Activated CD4-positive, alpha-beta T cell treated with anti-CD3 and anti-CD28 coated beads, Interleukin-2, amount 50 U/mL, for 48 hours (primary cell): ENCODE data around the gene CERCAM.
A peak's percentile ranks its signal among the peaks of the same experiment; 100 is the strongest.

Source experiments
- DNase-seq, 2 experiments: peaks; one replicate each; pipeline ENCODE4 v3.0.0-alpha.2; 2020

CERCAM gene

GRCh38 chr9:128420651-128421481, at the start of gene CERCAM:
Gene CERCAM, plus strand, starts transcription at chr9:128420857. Its CDS starts 21 bp downstream, at chr9:128420878.
- peak; percentile 54 to 62 for DNase-seq

- DNase-seq, result no peak
Measured at GRCh38 chr9:128371630-128372117, 49.0 kb upstream of the CERCAM start.

DNA sequence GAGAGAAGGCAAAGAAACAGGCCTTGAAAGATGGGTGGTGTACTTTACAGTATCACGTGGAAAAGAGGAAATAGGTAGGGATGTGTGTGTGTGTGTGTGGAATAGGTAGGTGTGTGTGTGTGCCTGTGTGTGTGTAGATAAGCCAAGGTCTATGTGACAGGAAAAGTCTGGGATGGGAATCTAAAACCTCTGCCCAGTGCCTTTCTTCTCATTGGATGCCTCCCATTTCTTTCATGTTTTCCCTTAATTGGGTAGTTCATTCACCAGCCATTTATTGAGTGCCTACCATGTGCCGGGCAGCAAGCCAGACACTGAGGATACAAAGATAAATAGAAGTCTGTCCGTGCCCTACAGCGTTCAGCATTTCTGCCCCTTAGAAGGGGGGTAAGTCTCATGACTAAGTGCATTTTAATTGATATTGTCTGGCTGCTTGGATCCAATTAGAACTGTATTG, 48.4 kb upstream of the CERCAM start:
- DNase-seq, result no peak

DNA sequence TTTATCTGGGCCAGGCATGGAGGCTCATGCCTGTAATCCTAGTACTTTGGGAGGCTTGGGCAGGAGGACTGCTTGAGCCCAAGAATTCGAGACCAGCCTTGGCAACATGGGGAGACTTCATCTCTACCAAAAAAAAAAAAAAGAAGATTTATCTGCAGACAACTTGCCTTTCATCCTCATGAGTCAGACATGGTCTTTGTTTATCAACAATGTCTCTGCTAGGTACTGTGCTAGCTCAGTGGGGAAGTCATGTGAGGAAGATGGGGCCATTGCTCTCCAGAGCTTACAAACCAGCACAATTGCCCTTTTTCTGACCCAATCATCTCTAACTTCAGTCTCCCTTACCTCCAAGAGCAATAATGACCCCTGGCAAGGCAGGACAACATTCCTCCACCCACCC, 47.9 kb upstream of the CERCAM start:
- no peak for DNase-seq

DNA sequence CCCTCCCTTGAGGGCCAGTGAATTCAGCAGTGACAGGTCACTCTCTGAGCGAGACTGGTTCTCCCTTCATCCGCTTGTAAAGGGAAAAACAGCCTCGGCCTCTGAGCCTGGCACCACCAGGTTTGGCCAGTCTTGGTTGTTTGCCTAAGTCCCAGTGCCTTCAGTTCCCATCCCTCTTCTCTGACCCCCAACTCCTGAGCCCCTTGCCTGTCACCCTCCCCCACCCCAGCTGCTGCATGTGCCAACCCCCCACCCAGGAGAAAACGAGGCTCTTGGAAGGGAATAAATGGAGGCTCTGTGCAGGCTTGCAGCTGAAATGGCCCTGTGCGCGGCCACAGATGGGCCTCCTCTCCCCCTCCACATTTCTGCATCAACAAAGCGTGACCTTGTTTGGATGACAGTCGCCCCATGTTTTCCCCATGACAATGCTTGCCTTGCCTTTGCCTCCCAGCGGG, 46.4 kb upstream of the CERCAM start:
- no peak for DNase-seq

DNA sequence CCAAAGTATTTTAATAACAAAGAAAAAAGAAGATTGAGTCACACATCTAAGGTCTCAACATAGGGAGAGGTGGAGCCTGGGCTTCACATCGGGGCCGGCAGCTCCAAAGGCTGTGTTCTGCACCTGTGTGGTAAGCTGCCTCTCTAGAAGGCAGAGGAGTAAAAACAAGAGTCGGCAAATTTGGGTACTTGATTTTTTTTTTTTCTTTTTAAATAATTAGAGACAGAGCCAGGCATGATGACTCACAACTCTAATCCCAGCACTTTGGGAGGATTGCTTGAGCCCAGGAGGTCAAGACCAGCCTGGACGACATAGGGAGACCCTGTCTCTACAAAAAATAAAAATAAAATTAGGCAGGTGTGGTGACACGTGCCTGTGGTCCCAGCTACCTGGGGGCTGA, 44.8 kb upstream of the CERCAM start:
- DNase-seq, result no peak

DNA sequence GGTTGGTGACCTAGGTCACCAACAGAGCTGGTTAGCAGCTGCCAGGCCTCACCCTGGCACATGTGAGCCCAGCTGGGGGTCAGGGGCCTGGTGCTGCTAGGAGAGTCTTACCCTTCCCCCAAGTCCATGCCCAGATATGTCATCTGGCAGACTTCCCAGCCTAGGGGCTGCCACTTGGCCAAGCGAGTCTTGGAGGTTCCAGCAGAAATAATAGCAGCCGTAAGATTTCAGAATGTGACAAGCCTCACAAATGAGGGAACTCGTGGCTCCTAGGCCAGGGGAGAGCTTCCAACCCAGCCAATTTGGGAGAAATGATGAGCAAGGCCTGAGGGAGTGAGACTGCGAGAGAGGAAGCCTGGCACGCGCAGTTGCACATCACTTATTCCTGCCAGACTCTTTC, 38.4 kb upstream of the CERCAM start:
- DNase-seq, result no peak

DNA sequence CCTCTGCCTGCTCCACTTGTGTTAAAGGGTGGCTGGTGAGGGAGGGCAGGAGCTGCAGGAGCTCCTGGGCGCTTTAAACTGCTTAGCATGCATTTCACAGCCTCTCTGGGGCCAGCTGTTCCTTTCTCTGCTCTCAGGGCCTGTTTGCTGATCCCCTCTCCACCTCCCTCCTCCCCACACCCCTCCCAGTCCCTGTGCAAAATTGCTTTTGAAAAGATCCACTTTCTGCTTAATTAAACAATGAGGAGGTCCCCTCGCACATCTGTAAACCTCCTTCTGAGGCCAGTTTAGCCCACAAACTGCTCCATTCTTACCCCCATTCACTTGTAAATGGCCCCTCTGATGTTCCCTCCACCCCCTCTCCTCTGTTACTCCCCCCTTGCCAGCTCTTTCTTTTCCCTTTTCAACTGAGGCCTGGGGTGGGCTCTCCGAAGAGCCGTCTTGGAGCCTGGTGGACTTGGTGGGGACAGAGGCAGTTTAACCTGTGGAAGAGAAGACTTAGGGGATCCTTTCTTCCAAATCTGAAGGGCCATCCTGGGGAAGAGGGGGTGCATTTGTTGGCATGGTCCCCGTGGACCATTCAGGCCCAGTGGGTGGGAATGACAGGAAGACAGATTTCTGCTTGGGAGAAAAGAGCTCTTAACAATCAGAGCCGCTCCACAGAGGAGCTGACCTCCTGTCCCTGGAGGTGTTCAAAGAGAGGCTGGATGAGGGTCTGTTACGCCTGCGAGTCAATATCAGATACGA, 37.5 kb upstream of the CERCAM start:
- DNase-seq, result no peak

- no peak for DNase-seq
Measured at GRCh38 chr9:128383791-128384190, 36.9 kb upstream of the CERCAM start.

- no peak for DNase-seq
Measured at GRCh38 chr9:128384801-128385495, 35.7 kb upstream of the CERCAM start.

- DNase-seq, result no peak
Measured at GRCh38 chr9:128385496-128386460, 34.9 kb upstream of the CERCAM start.

DNA sequence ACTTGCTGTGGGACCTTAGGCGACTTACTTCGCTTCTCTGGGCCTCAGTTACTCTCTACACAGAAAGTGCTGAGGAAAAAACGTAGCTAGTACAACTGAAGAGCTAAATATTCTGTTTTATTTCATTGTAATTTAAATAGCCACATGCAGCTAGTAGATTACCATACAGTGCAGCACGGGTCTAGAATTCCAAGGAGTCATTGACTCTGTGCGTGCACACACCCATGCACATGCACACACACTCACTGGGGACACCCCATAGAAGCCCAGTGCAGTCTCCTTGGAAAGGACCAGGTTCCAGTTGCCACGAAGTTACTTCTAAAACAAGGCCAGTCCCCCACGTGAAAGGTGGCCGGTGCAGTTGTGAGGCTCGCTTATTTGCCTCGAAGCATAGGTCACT, 32.5 kb upstream of the CERCAM start:
- DNase-seq, result no peak

- no peak for DNase-seq
Measured at GRCh38 chr9:128389395-128390149, 31.1 kb upstream of the CERCAM start.

DNA sequence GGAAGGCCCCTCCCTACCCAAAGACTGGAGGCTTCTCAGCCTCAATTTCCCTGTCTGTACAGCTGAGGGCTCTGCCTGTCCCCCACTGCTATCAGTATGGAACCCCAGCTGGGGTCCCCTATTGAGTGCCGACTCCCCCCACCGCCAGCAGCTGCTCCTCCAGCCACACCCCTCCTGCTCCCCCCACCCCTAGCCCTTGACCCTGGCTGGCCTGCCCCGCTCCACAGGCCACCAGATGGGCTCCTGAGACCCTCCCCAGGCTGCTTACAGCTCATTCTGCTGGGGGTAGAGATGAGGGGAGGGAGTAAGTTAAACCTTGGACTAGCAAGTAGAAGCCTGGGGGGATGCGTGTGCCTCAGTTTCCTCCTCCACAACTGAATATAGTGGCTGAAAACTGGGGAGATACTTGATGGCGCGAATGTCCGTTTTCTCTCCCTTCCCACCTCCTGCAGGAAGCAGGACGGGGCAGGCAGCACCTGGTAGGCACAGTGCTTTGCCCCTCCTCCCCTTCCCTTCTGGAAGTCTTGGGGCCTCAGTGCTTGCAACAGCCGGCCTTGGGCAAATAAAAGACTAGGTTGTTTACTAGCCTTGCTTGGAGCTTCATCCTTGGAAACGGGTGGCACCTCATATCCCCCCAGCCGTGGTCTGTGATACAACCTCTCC, 30.4 kb upstream of the CERCAM start:
- no peak for DNase-seq

- DNase-seq, result no peak
Measured at GRCh38 chr9:128390813-128391711, 29.6 kb upstream of the CERCAM start.

- DNase-seq, result no peak
Measured at GRCh38 chr9:128391956-128392301, 28.7 kb upstream of the CERCAM start.

GRCh38 chr9:128392302-128393144, 28.1 kb upstream of the CERCAM start:
- no peak for DNase-seq

GRCh38 chr9:128393145-128393775, 27.4 kb upstream of the CERCAM start:
- no peak for DNase-seq
